Raji (cell line): Measurements from ENCODE around the gene ALG14.
A peak's percentile ranks its signal among the peaks of the same experiment; 100 is the strongest.

Source experiments
- POLR2A ChIP-seq: IDR thresholded peaks from 2 replicates; pipeline ENCODE4 v1.6.1; 2011; ENCODE audit warnings: low read depth, low read length, control low read depth; ENCODE audit not compliant: insufficient read depth

Gene ALG14

DNA sequence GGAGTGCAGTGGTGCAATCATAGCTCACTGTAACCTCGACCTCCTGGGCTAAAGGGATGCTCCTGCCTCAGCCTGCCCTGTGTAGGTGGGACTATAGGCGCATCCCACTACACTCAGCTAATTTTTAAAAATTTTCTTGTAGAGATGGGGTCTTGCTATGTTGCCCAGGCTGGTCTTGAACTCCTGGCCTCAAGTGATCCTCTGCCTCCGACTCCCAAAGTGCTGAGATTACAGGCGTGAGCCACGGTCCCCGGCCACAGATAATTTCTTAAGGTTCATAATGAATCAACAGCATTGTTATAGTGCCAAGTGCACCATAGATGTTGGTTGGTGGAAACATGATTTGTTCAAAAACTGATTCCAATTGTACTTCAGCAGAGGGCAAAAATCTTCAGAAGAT is 103.6 kb downstream of the ALG14 start:
- no peak for TF ChIP-seq POLR2A

- TF ChIP-seq POLR2A: no peak
These were observed 106.7 kb downstream of the ALG14 start for GRCh38 chr1:94966033-94966432.

DNA sequence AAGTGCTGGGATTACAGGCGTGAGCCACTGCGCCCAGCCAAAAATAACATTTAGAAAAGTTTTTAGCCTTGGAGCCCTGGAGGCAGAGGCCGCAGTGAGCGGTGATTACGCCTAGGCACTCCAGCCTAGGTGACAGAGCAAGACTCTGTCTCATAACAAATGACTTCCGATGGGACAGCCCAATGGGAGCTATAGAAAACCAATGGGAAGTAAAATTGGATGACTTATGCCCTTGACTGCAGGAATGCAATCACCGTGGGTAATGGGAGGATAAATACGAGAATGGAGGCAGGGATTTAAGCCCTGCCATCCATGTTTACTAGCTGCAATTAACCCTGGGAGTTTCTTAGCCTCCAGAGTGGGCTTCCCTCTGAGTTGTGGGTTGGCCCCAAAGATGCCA is 108.9 kb downstream of the ALG14 start:
- no peak for TF ChIP-seq POLR2A

GRCh38 chr1:94962409-94963265 is 110.1 kb downstream of the ALG14 start:
- 0 out of 2 replicates have a peak, but pooled peaks have one; percentile 15 for TF ChIP-seq POLR2A

GRCh38 chr1:94961988-94962387 is 110.8 kb downstream of the ALG14 start:
- TF ChIP-seq POLR2A: no peak

DNA sequence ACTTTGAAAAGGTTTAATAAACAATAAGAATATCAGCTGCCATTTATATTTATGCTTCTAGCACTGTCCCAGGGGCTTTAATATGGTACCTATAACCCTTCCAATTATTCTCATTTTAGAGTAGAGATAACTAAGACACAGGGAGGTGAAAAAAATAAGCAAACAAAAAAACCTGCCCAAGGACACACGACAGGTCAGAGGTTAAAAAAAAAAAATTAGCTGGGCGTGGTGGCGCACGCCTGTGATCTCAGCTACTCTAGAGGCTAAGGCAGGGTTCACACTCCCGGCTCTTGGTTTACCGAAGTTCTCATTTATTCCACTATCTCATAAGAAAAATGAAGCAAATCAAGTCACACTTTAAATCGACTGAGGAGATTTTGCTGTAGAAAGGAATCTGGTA is 111.2 kb downstream of the ALG14 start:
- TF ChIP-seq POLR2A: no peak

GRCh38 chr1:94958081-94958480 is 114.7 kb downstream of the ALG14 start:
- TF ChIP-seq POLR2A: no peak

DNA sequence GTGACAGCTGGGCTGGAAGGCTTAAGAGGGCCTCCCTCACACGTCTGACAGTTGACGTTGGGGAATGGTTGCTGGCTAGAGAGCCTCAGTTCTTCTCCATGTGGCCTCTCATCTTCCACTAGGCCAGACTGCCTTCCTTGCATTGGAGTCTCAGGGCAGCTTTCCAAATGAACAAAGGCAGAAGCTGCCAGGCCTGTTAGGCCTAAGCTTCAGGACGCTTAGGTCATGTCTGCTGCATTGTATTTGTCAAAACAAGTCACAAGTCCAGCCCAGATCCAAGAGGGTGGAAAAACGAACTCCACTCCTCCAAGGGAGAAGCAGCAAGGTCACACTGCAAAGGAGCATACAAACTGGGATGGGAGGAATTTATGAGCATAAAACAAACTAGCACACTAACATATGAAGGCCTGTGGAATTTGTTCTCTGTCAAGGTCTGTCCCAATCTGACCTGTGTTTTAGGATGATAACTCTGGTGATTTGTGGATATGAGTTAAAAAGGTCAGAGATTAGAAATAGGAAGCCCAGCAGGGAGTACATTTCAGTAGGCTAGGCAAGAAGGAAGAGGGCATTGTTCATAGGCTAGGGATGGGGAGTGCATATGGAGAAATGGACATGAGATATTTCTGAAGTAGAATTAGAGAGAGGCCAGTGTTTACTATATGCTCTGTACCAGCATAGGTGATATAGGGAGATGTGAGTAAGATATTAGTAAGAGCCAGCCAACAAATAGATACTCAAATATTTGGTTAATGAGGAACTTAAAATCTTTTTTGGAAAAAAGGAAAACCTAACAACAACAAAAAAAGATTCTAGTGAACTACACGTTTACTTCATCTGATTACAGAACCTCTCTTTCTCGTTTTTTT is 116.8 kb downstream of the ALG14 start:
- no peak for TF ChIP-seq POLR2A

GRCh38 chr1:94954263-94955220 is 118.2 kb downstream of the ALG14 start:
- TF ChIP-seq POLR2A: no peak

DNA sequence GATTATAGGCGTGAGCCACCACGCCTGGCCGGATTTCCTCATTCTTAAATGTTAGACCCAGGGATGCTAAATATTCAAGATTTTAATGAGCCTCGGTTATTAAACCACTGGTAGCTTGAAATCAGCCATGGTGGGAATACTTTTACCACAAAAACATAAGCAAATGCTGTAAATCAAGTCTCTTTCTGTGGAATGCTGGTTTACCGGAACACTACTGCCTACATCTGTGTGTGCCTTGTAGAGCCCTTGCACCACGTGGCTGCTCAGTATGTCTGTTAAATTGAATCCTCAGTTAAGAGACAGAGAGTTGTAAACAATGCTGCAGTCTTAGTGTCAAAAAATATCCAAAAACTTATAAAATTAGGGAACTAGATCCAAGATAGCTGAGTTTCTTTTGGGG is 119.0 kb downstream of the ALG14 start:
- no peak for TF ChIP-seq POLR2A

DNA sequence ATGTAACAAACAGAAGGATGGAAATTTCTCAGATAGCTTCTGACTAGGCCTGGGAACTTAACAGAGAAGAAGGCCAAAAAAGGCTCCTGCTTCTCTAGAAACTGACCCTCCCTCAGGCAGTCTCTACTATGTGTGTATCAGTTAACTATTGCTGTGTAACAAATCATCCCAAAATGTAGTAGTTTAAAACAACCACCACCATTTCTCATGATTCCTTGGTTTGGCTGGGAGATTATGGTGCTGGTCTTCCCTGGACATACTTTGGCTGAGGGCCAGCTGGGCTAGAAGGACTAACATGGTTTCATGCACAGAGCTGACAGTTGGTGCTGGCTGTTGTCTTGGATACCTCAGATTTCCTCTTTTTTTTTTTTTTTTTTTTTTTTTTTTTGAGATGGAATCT is 119.6 kb downstream of the ALG14 start:
- TF ChIP-seq POLR2A: no peak

DNA sequence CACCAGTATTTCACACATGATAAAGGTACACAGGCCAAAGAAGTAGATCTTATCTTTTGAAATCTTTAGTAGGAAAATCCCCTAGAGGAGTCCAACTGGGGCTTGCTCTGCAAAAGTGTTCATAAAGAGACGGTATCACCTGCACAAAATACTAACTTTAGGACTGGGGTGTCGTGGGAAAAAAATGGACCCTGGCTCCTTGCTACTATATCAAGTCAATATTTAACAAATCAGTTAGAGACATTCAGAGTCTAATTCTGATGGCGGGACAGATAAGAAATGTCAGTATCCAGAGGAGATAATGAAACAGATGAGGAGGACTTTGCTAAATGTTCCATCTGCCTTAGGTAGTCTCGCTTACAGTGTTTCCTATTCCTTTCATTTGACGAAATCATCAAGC is 120.2 kb downstream of the ALG14 start:
- TF ChIP-seq POLR2A: no peak

DNA sequence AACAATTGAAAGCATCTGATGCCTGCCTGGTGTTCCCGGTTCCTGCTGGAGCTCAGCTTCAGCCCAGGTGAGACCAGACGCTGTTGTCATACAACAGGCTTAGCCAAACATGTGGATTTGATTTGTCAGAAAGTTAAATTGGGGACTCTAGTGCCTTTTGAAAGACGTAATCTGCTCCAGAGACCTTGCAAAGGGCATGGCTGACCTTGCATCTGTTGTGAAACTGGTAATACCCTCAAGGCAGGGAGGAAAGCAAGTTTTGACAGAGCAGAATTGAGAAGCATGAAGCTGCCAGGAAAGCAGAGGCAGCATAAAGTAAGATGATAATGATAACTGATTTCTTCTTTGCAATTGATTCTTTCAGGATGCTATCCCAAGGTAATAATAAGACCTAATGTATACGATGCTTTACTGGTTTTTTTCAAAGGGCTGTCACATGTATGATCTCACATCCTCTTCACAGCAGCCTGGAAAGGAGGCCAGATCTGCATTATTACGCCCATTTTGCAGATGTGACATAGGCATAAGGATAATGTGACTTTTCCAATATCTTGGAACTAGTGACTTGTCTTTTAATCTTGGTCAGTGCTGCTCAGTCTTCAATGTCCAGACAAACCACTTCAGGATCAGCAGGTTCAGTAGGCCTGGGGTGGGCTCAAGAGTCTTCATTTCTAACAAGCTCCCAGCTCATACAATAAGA is 121.1 kb downstream of the ALG14 start:
- no peak for TF ChIP-seq POLR2A

DNA sequence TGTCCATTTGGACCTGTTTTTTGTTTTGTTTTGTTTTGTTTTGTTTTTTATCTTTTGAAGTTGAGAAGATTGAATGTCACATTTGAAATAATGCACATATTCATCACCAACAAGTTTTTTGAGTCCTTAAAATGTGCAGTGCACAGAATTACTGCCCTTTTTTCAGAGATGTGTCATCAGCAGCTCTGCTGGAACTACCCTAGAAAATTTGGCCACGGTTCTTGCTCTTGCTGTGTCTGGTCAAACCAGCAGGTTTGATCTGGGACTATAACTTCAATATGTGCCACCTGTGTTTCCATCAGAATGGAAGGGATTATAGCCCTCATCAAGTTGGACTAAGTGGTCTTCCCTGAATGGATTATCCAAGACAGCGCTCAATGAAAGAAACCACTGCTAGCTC is 121.7 kb downstream of the ALG14 start:
- no peak for TF ChIP-seq POLR2A
